ENCODE measurements around the gene ZNRD2. TPM values are rescaled to one million over a fixed set of nuclear protein-coding genes. Genes with fewer than 3 reads are reported as not detected.

The ZNRD2 gene
- total RNA-seq, 1 experiment from 2014 or later: 70.9 TPM

DNA sequence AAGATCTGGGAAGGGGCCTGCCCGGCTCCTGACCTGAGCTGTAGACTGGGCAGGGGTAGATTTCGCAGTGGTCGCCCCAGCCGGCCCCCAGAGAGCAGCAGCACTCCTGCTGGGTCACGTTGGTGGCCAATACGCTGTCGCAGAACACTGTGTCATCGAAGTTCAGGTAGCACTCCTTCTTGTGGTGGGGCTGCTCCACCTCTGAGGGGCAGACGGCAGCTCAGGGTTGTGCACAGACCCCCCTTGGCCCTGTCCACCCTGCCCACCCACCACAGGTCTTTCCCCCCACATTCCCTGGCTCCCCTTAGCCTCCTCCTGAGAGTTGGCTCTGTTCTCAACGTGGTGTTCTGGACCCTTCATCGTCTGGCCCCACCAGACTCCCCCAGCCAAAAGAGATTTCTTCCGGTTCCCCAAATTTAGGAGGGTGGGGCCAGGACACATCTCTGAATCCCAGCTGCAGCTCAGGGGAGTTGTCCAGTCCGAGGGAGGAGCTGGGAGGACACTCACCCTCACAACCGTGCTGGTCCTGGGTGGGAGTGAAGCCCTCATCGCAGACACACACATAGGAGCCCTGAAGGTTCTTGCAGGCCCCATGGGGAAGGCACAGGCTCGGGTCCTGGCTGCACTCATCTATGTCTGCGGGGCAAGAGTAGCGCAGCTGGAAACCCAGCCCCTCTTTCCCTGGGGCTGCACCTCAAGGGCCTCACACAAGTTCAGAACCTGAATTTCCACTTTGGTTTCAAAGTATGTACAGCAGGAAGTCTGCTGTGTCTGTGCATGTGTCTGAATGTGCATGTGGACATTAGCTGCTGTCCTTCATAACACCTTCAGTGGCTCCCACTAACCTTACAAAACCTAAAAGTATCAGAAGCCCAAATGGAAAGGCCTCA, 28.9 kb upstream of the ZNRD2 start:
- Mint-ChIP-seq H3K36me3 (no peaks in the 10 kb centered on the region), H3K27ac (no peak overlapping the region), H3K4me3 (peak overlapping the region; percentile 68), H3K4me1 (peaks cover 10% of the 10 kb centered on the region), H3K27me3 (ENCODE audit: low read depth) (peaks cover 68% of the 10 kb centered on the region), H3K9me3 (no peaks in the 10 kb centered on the region)
- TF ChIP-seq TP53 (CRISPR knock-in tag; IDR thresholded peaks at IDR 0.05) (0 out of 2 replicates have a peak, but pooled peaks have one; percentile 50), SMAD4 (CRISPR knock-in tag; IDR thresholded peaks at IDR 0.05) (no peak), NFE2L1 (CRISPR knock-in tag; IDR thresholded peaks at IDR 0.05) (no peak), AFF4 (CRISPR knock-in tag; IDR thresholded peaks at IDR 0.05; ENCODE audit: borderline replicate concordance) (no peak), E2F1 (CRISPR knock-in tag; IDR thresholded peaks at IDR 0.05) (no peak), ZNF671 (CRISPR knock-in tag; IDR thresholded peaks at IDR 0.05) (no peak)
- DNase-seq (ENCODE audit: low spot score) (no peak), ATAC-seq (peak; percentile 35)
- ChIA-PET CTCF (interaction anchor here (0.6 to 10.3 kb wide), 55 partner anchors 8 to 911 kb away, joined by 3 to 271 read pairs (median 5); partner anchors contain the start of genes CDC42EP2, DPF2, EHBP1L1 and FAM89B), POLR2A (interaction anchor here (0.6 to 2.1 kb wide), 13 partner anchors 11 to 1262 kb away, joined by 3 to 10 read pairs (median 4); partner anchors contain the start of genes FAM89B, MALAT1 and ZNRD2)

DNA sequence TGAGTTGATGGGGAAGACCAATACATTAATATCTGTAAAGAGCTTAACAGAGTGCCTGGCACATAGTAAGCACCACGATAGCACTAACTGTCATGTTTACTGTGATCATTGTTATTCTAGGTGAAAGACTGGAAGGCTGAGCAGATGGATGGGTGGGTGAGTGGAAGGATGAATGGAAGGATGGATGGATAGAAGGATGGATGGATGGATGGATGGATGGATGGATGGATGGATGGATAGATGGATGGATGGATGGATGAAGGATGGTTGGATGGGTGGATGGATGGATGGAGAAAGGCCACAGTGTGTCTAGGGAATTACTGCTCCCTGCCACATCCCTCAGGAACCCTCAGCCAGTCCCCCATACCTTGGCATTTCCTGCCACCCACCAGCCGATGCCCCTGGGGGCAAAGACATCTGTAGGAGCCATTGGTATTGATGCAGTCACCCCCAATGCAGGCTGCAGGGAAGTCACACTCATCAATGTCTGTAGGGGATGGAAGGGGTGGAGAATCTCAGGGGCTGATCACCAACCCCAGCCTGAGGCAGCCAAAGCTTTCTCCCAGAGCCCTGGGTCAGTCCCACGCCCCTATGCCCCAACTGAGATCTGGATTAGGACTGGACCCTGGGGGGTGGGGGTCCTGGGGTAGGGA, 27.4 kb upstream of the ZNRD2 start:
- H3K4me3 Mint-ChIP-seq: no peak overlapping the region
- ChIA-PET CTCF (interaction anchor here (0.7 to 10.3 kb wide), 4 partner anchors 10 to 165 kb away, joined by 3 to 271 read pairs (median 220); partner anchors contain the start of genes FAM89B, KCNK7 and ZNRD2), POLR2A (no interaction called here)
- H3K9me3 Mint-ChIP-seq: no peaks in the 10 kb centered on the region
- no peaks in the 10 kb centered on the region for H3K36me3 Mint-ChIP-seq
- no peak for DNase-seq (ENCODE audit: low spot score)
- no peak for ATAC-seq
- H3K27me3 Mint-ChIP-seq (ENCODE audit: low read depth): peaks cover 79% of the 10 kb centered on the region
- H3K4me1 Mint-ChIP-seq: peaks cover 13% of the 10 kb centered on the region
- no peak overlapping the region for H3K27ac Mint-ChIP-seq
- TF ChIP-seq USF1 (CRISPR knock-in tag; IDR thresholded peaks at IDR 0.05): no peak
- TF ChIP-seq EMX1 (CRISPR knock-in tag; IDR thresholded peaks at IDR 0.05): no peak
- TF ChIP-seq, protein P1, sequence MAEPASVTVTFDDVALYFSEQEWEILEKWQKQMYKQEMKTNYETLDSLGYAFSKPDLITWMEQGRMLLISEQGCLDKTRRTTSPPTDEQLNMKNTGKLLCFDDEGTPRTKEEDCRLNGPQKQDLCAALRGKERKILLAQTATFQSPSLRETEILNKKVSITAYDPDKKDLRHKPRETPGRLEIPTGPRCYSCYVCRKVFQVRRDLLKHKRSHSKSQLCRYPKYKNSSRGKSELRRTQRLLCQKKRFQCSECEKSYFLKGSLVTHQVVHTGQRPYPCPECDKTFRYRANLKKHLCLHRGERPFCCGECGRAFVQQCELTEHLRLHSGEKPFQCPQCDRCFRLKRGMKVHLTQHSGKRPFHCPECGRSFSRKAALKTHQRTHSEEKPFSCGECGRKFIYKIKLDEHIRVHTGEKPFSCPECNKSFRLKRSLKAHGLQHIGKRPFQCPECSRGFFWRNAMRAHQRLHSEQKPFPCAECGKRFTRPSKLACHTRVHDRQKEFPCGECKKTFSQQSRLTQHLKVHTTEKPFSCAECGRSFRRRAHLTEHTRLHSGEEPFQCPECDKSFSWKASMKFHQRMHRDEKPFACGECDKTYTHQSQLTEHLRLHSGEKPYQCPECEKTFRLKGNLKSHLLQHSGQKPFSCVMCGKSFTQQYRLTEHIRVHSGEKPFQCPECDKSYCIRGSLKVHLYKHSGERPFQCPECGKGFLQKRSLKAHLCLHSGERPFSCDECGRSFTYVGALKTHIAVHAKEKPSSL (CRISPR knock-in tag; conservative IDR thresholded peaks at IDR 0.05): no peak
- TF ChIP-seq FOXK1 (CRISPR knock-in tag; IDR thresholded peaks at IDR 0.05): no peak
- TF ChIP-seq OVOL2 (CRISPR knock-in tag; IDR thresholded peaks at IDR 0.05; ENCODE audit: borderline replicate concordance): no peak
- TF ChIP-seq FOXJ3 (CRISPR knock-in tag; IDR thresholded peaks at IDR 0.05; ENCODE audit: borderline replicate concordance): no peak
- TF ChIP-seq PRDM15 (CRISPR knock-in tag; IDR thresholded peaks at IDR 0.05): no peak
- no peak for TF ChIP-seq ZNF671 (CRISPR knock-in tag; IDR thresholded peaks at IDR 0.05)
- TF ChIP-seq, protein P2, sequence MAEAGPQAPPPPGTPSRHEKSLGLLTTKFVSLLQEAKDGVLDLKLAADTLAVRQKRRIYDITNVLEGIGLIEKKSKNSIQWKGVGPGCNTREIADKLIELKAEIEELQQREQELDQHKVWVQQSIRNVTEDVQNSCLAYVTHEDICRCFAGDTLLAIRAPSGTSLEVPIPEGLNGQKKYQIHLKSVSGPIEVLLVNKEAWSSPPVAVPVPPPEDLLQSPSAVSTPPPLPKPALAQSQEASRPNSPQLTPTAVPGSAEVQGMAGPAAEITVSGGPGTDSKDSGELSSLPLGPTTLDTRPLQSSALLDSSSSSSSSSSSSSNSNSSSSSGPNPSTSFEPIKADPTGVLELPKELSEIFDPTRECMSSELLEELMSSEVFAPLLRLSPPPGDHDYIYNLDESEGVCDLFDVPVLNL (CRISPR knock-in tag; IDR thresholded peaks at IDR 0.05; ENCODE audit: borderline replicate concordance, low read depth): no peak
- TF ChIP-seq ELF4 (CRISPR knock-in tag; IDR thresholded peaks at IDR 0.05; ENCODE audit: low read depth): no peak
- TF ChIP-seq JAZF1 (CRISPR knock-in tag; IDR thresholded peaks at IDR 0.05): no peak
- no peak for TF ChIP-seq FOXP4 (CRISPR knock-in tag; IDR thresholded peaks at IDR 0.05)
